GM12874 (cell line): ENCODE data around the gene PCP2.

Source experiments
- CTCF ChIP-seq: IDR thresholded peaks from 2 replicates; pipeline ENCODE4 v1.5.1; 2011; ENCODE audit warnings: low read depth, mild to moderate bottlenecking, control low read depth, low read length, moderate library complexity; ENCODE audit not compliant: insufficient read depth

The PCP2 gene

GRCh38 chr19:7640803-7641202 lies 7.3 kb upstream of the PCP2 start:
- no peak for TF ChIP-seq CTCF

DNA sequence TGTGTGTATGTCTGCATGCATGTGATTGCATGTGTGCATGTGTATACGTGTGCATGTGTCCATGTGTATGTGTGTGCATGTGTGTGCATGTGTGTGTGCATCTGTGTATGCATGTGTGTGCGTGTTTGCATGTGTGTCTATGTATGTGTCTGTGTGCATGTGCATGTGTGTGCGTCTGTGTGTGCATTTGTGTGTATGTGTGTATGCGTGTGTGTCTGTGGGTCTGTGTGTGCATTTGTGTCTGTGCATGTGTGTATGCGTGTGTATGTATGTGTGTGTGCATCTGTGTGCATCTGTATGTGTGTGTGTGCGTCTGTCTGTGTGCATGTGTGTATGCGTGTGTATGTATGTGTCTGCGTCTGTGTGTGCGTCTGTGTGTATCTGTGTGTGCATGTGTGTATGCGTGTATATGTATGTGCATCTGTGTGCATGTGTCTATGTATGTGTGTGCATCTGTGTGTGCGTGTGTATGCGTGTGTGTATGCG lies 6.4 kb upstream of the PCP2 start:
- TF ChIP-seq CTCF: no peak

DNA sequence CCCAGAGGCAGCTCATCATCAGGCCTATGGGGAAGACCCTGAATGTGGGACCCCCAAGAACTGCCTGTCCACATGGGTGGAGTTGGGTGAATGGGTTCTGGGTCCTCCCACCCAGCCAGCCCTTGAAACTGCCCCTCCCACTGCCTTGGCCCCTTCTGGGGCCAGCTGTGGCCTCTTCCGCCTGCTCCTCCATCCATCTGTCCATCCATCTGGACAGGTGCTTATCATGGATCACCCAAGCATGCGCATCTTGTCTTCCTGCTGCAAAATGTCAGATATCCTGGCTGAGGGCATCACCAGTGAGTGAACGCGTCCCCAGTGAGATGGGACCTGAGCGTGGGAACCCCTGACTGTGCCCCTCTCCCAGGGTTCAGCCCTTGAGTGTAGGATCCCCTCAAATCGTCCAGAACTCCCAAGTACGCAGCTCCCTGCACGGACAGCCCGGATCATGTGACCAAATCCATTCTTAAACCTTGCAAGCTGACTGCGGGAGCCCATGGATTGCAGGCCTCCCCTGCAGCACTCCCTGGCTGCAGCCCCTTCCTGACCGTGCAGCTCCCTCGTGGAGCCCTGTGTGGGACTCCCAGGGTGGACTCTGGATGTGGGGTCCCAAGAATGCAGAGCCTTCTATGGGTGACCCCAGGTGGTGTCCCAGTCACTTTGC lies 5.4 kb upstream of the PCP2 start:
- TF ChIP-seq CTCF: no peak

GRCh38 chr19:7637374-7638256 lies 4.1 kb upstream of the PCP2 start:
- no peak for TF ChIP-seq CTCF

DNA sequence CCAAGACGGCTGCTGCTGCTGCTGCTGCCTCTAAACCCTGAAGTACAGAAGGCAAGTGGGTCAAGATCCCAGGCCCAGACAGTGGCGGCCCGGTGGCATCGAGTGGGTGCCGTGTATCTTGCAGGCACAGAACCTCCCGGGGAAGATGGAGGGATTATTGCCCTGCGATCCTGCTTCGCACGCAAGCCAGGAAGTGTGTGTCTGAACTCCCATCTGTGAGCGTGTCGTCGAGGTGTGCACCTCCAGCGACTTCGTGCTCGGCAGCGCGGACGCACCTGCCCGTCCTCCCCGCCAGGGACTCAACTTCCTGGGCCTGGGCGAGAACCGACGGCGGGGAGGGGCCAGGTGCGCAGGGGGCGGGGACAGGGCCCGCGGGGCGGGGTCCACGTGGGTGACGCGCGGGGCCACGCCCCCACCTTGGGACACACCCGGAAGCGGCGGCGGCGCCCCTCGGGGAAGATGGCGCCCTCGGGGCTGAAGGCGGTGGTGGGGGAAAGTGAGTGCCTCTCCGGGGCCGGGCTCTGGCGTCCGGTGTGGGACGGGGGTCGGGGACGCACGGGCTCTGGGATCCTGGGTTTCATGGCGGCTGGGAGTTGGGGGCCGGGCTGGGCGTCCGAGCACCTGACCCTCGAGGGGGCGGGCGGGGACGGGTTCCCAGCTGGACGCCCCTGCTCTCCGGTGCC lies 3.3 kb upstream of the PCP2 start, which contains the start of gene STXBP2:
STXBP2 (plus strand) TSS at position 420 of the 683 bp plus-strand sequence; CDS start at position 460, 40 bp downstream.
- peak; percentile 5; the same call in 1 of the 2 replicates for TF ChIP-seq CTCF

DNA sequence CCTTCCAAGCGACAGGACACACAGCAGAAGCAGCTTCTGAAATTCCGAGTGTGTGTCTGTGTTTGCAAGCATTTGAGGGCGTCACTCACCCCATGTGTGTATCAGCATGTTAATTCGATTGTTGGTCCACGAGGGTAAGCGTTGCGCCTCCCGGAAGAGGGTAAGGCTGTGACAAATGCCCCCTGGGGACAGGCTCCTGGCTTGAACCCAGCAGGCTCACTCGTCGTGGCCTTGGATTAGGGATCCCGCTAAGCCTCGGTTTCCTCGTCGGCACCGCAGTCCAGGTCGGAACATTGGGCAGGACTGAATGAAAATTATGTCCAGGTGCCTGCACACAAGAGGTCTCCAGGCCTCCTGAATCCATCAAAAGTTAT lies 2.8 kb upstream of the PCP2 start:
- no peak for TF ChIP-seq CTCF

- TF ChIP-seq CTCF: no peak
These were observed 2.2 kb upstream of the PCP2 start for GRCh38 chr19:7635670-7636069.
